CD14-positive monocyte (primary cell): ENCODE results near the gene SCCPDH. TPM values are rescaled to one million over a fixed set of nuclear protein-coding genes. Genes with fewer than 3 reads are reported as not detected.
"Not testable (repeated sequence)": the region's sequence is repeated elsewhere in the genome, so short reads cannot be mapped to it uniquely, and the experiment has no call there.

ENCODE experiments used
- DNase-seq, 3 donors: peaks; one replicate each; pipeline ENCODE4 v3.0.0-alpha.2; 2011 to 2022
- H2AFZ ChIP-seq: 2 replicates; pipeline ENCODE4 v1.6.0; 2012; ENCODE audit warnings: mild to moderate bottlenecking, low read depth, low read length, inconsistent platforms; ENCODE audit not compliant: insufficient read depth, poor library complexity, severe bottlenecking
- H3K27ac ChIP-seq, 2 donors: 1 replicate in 1 of 2; 2 replicates in 1 of 2; pipeline ENCODE4 v1.5.1; 2012 to 2013; ENCODE audit warnings: low read length in 2 of 2, control low read depth in 1 of 2, inconsistent platforms in 1 of 2, low read depth in 1 of 2, mild to moderate bottlenecking in 1 of 2
- H3K27me3 ChIP-seq, 2 donors: one replicate each; pipeline versions ENCODE4 v1.6.0 to v1.6.1; 2011 to 2013; ENCODE audit warnings: low read length in 2 of 2; ENCODE audit not compliant: control insufficient read depth in 2 of 2, insufficient read depth in 2 of 2
- H3K36me3 ChIP-seq, 2 donors: replicated peaks in 1 of 2; 1 replicate in 1 of 2; 2 replicates in 1 of 2; pipeline versions ENCODE4 v1.5.1 to v1.6.1; 2012 to 2013; ENCODE audit warnings: low read length in 2 of 2, control low read depth in 1 of 2, inconsistent platforms in 1 of 2, mild to moderate bottlenecking in 1 of 2; ENCODE audit not compliant: insufficient read depth in 2 of 2, control insufficient read depth in 1 of 2
- H3K4me1 ChIP-seq, 2 donors: 1 replicate in 1 of 2; 2 replicates in 1 of 2; pipeline versions ENCODE4 v1.5.1 to v1.6.1; 2012 to 2013; ENCODE audit warnings: low read length in 2 of 2, control low read depth in 1 of 2, inconsistent platforms in 1 of 2, mild to moderate bottlenecking in 1 of 2, moderate library complexity in 1 of 2; ENCODE audit not compliant: insufficient read depth in 2 of 2, control insufficient read depth in 1 of 2
- H3K4me2 ChIP-seq: replicated peaks from 2 replicates; pipeline ENCODE3; 2012; ENCODE audit warnings: low read length, moderate library complexity, mild to moderate bottlenecking; ENCODE audit not compliant: poor library complexity, severe bottlenecking; ENCODE audit errors: extremely low read depth
- H3K4me3 ChIP-seq, 3 experiments: fragments of 200-600 bp in 1 of 3; sonication (generic) in 1 of 3; replicated peaks in 1 of 3; 1 replicate in 2 of 3; 2 replicates in 1 of 3; pipeline ENCODE4 v1.5.1; 2011 to 2013; ENCODE audit warnings: low read length in 3 of 3, mild to moderate bottlenecking in 3 of 3, control low read depth in 2 of 3, low read depth in 2 of 3, inconsistent platforms in 1 of 3, moderate library complexity in 1 of 3
- H3K79me2 ChIP-seq: 2 replicates; pipeline ENCODE4 v1.6.0; 2012; ENCODE audit warnings: mild to moderate bottlenecking, control low read depth, inconsistent platforms, low read length, moderate library complexity; ENCODE audit not compliant: insufficient read depth
- H3K9ac ChIP-seq: 2 replicates; pipeline ENCODE4 v1.6.0; 2017; ENCODE audit warnings: low read length, mild to moderate bottlenecking; ENCODE audit not compliant: insufficient read depth, poor library complexity, severe bottlenecking
- H3K9me3 ChIP-seq, 2 donors: replicated peaks in 1 of 2; 1 replicate in 1 of 2; 2 replicates in 1 of 2; pipeline versions ENCODE4 v1.5.1 to v1.6.1; 2012 to 2013; ENCODE audit warnings: low read length in 2 of 2, control low read depth in 1 of 2; ENCODE audit not compliant: control insufficient read depth in 1 of 2, insufficient read depth in 1 of 2
- H4K20me1 ChIP-seq: 2 replicates; pipeline ENCODE4 v1.6.0; 2012; ENCODE audit warnings: mild to moderate bottlenecking, low read length, control low read depth, moderate library complexity; ENCODE audit not compliant: insufficient read depth
- H3K27ac Mint-ChIP-seq, 7 donors: one replicate each; pipeline ENCODE4 v1.8.0; 2020; ENCODE audit warnings: mild to moderate bottlenecking in 7 of 7, mixed read lengths in 7 of 7, moderate library complexity in 6 of 7, inconsistent platforms in 2 of 7
- H3K27me3 Mint-ChIP-seq, 3 donors: one replicate each; pipeline ENCODE4 v1.8.0; 2021 to 2022; ENCODE audit warnings: low read depth in 3 of 3, mild to moderate bottlenecking in 3 of 3, mixed read lengths in 3 of 3, moderate library complexity in 3 of 3, inconsistent platforms in 1 of 3
- H3K36me3 Mint-ChIP-seq, 2 donors: one replicate each; pipeline ENCODE4 v1.8.0; 2020; ENCODE audit warnings: mixed read lengths in 2 of 2, inconsistent platforms in 1 of 2, mild to moderate bottlenecking in 1 of 2
- H3K4me1 Mint-ChIP-seq: one replicate; pipeline ENCODE4 v1.8.0; 2020; ENCODE audit warnings: mild to moderate bottlenecking, mixed read lengths
- H3K4me3 Mint-ChIP-seq, 2 donors: one replicate each; pipeline ENCODE4 v1.8.0; 2020; ENCODE audit warnings: mild to moderate bottlenecking in 2 of 2, mixed read lengths in 2 of 2, moderate library complexity in 1 of 2
- H3K9me3 Mint-ChIP-seq, 7 donors: one replicate each; pipeline ENCODE4 v1.8.0; 2020 to 2022; ENCODE audit warnings: mixed read lengths in 7 of 7, mild to moderate bottlenecking in 6 of 7, moderate library complexity in 6 of 7, inconsistent platforms in 2 of 7
- WGBS: methylation state at CpG from one replicate; pipeline ENCODE4 v1.1.5; 2013; ENCODE audit warnings: missing lambda C conversion rate; ENCODE audit not compliant: insufficient coverage; 5-methylcytosine and 5-hydroxymethylcytosine counted together
- intact Hi-C, 2 donors: fragments of 100-400 bp; cut with micrococcal nuclease; formaldehyde crosslinking; loops; one replicate each; pipeline versions ENCODE4 v1.15.0 to v1.15.1; 2023
- polyA plus RNA-seq, 3 donors: library from polyadenylated mRNA; depleted of rRNA in 1 of 3; unstranded in 2 of 3; stranded (reverse) in 1 of 3; fragments of 300-500 nt in 2 of 3; fragments of >200 nt in 1 of 3; fragmentation: Illumina TruSeq in 2 of 3; gene quantifications; 1 replicate in 2 of 3; 2 replicates in 1 of 3; pipeline ENCODE4 v1.2.3, GENCODE V29; 2012 to 2021
- TF ChIP-seq, protein P1 (sequence below): fragments of 200-600 bp; IDR thresholded peaks from one replicate; pipeline ENCODE4 v1.8.0; 2022; ENCODE audit warnings: antibody characterized with exemption, mild to moderate bottlenecking

SCCPDH gene
- polyA plus RNA-seq, 3 donors, result 7.3 to 25.3 (median 22.7) TPM

DNA sequence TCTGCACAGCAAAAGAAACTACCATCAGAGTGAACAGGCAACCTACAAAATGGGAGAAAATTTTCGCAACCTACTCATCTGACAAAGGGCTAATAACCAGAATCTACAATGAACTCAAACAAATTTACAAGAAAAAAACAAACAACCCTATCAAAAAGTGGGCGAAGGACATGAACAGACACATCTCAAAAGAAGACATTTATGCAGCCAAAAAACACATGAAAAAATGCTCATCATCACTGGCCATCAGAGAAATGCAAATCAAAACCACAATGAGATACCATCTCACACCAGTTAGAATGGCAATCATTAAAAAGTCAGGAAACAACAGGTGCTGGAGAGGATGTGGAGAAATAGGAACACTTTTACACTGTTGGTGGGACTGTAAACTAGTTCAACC is 4.8 kb upstream of the SCCPDH start:
- intact Hi-C loops, H3K27ac ChIP-seq, H3K36me3 ChIP-seq, H2AFZ ChIP-seq, H3K79me2 ChIP-seq, H3K4me2 ChIP-seq, H3K4me1 ChIP-seq, H4K20me1 ChIP-seq, H3K4me1 Mint-ChIP-seq, H3K4me3 Mint-ChIP-seq, H3K36me3 Mint-ChIP-seq, H3K9me3 ChIP-seq, H3K27me3 ChIP-seq, H3K27ac Mint-ChIP-seq, DNase-seq, H3K4me3 ChIP-seq, H3K9ac ChIP-seq, H3K27me3 Mint-ChIP-seq: not testable (repeated sequence)
- H3K9me3 Mint-ChIP-seq, result peaks cover 5 to 11% (median 7%) of the 10 kb centered on the region in 7 donors
- no CpG with 5 or more reads among the region's 2 CpGs for WGBS

DNA sequence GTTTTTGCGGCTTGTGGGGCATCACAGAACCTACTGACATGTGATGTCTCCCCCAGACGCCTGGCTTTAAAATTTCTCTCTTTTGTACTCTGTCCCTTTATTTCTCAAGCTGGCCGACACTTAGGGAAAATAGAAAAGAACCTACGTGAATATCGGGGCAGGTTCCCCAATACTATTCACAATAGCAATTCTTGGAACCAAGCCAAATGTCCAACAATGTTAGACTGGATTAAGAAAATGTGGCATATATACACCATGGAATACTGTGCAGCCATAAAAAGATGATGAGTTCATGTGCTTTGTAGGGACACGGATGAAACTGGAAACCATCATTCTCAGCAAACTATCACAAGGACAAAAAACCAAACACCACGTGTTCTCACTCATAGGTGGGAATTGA is 3.4 kb upstream of the SCCPDH start:
- H3K9me3 ChIP-seq, intact Hi-C loops, H2AFZ ChIP-seq, H3K36me3 ChIP-seq, H3K27ac ChIP-seq, H3K4me3 ChIP-seq, H3K27me3 ChIP-seq, H3K4me2 ChIP-seq, H3K9ac ChIP-seq, H3K27ac Mint-ChIP-seq, DNase-seq, H3K4me3 Mint-ChIP-seq, H3K36me3 Mint-ChIP-seq, H3K27me3 Mint-ChIP-seq, H4K20me1 ChIP-seq: not testable (repeated sequence)
- peaks cover 22% of the 10 kb centered on the region for H3K79me2 ChIP-seq
- H3K4me1 ChIP-seq, result peaks cover 17 to 22% of the 10 kb centered on the region in 2 donors
- peaks cover 5 to 11% (median 7%) of the 10 kb centered on the region in 7 donors for H3K9me3 Mint-ChIP-seq
- WGBS, result 100% methylated on average over 1 of the region's 7 CpGs
- peaks cover 18% of the 10 kb centered on the region for H3K4me1 Mint-ChIP-seq

DNA sequence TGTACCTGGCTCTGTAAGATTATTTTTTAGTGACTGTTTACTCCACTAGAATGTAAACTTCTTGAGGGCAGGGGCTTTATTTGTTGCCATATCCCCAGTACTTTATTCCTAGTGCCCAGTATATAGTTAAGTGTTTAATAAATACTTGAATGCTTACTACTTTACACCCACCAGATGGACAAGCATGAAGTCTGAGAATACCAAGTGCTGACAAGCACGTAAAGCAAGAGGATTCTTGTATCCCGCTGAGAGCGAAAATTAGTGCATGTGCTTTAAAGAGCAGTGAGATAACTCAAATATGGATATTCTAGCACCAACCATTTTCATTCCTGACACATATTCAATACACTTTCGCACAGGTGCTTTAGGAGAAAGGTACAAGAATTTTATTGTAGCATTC is 1.5 kb upstream of the SCCPDH start:
- no peaks in the 10 kb centered on the region for H4K20me1 ChIP-seq
- H3K36me3 ChIP-seq, result peaks cover 3 to 5% of the 10 kb centered on the region in 2 donors
- no peak overlapping the region for H3K27ac ChIP-seq
- peaks cover 30 to 34% of the 10 kb centered on the region in 2 donors for H3K4me1 ChIP-seq
- no peak overlapping the region for H3K4me3 ChIP-seq
- H3K9me3 ChIP-seq, result peaks cover 0 to 3% of the 10 kb centered on the region in 2 donors
- intact Hi-C loops, result no loop called here
- no peak for DNase-seq
- no CpG with 5 or more reads among the region's 4 CpGs for WGBS
- Mint-ChIP-seq H3K27me3 (peaks cover 0 to 3% (median 0%) of the 10 kb centered on the region in 3 donors), H3K36me3 (peaks cover 5 to 6% of the 10 kb centered on the region in 2 donors), H3K9me3 (peaks cover 5 to 12% (median 9%) of the 10 kb centered on the region in 7 donors), H3K27ac (no peak overlapping the region), H3K4me1 (peaks cover 33% of the 10 kb centered on the region), H3K4me3 (no peak overlapping the region)
- H3K9ac ChIP-seq, result no peak overlapping the region
- peaks cover 34% of the 10 kb centered on the region for H3K79me2 ChIP-seq
- no peak overlapping the region for H3K4me2 ChIP-seq
- TF ChIP-seq, protein P1, sequence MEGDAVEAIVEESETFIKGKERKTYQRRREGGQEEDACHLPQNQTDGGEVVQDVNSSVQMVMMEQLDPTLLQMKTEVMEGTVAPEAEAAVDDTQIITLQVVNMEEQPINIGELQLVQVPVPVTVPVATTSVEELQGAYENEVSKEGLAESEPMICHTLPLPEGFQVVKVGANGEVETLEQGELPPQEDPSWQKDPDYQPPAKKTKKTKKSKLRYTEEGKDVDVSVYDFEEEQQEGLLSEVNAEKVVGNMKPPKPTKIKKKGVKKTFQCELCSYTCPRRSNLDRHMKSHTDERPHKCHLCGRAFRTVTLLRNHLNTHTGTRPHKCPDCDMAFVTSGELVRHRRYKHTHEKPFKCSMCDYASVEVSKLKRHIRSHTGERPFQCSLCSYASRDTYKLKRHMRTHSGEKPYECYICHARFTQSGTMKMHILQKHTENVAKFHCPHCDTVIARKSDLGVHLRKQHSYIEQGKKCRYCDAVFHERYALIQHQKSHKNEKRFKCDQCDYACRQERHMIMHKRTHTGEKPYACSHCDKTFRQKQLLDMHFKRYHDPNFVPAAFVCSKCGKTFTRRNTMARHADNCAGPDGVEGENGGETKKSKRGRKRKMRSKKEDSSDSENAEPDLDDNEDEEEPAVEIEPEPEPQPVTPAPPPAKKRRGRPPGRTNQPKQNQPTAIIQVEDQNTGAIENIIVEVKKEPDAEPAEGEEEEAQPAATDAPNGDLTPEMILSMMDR, result no peak
- H2AFZ ChIP-seq, result no peak overlapping the region
- H3K27me3 ChIP-seq, result no peaks in the 10 kb centered on the region
